Prostate gland (tissue), 2 donors: Measurements from ENCODE around the gene PTGR2. TPM values are rescaled to one million over a fixed set of nuclear protein-coding genes. Genes with fewer than 3 reads are reported as not detected.
"Not testable (repeated sequence)": the region's sequence is repeated elsewhere in the genome, so short reads cannot be mapped to it uniquely, and the experiment has no call there.

Experiments used
- DNase-seq: peaks from one replicate; pipeline ENCODE4 v3.0.0-alpha.2; 2019; ENCODE audit warnings: low spot score
- H3K27ac ChIP-seq, 2 donors: fragments of 200-600 bp; sonication (generic); 2 replicates each; pipeline ENCODE4 v1.5.1; 2017 to 2019
- H3K27me3 ChIP-seq: fragments of 200-600 bp; sonication (generic); replicated peaks from 2 replicates; pipeline ENCODE4 v1.5.1; 2019; ENCODE audit not compliant: insufficient read depth
- H3K36me3 ChIP-seq, 2 donors: fragments of 200-600 bp; sonication (generic); 1 replicate in 1 of 2; 2 replicates in 1 of 2; pipeline versions ENCODE4 v1.5.1 to v1.8.1; 2017 to 2019
- H3K4me1 ChIP-seq: fragments of 200-600 bp; sonication (generic); replicated peaks from 2 replicates; pipeline ENCODE4 v1.5.1; 2019
- H3K4me3 ChIP-seq, 2 donors: fragments of 200-600 bp; sonication (generic); 2 replicates each; pipeline ENCODE4 v1.5.1; 2017 to 2019
- H3K9me3 ChIP-seq: fragments of 200-600 bp; sonication (generic); 2 replicates; pipeline ENCODE4 v1.5.1; 2017
- CTCF ChIP-seq, 4 experiments: fragments of 200-600 bp in 2 of 4; fragments of 450-650 bp in 2 of 4; sonication (generic) in 2 of 4; IDR thresholded peaks; 1 replicate in 3 of 4; 2 replicates in 1 of 4; pipeline ENCODE4 v1.5.1; 2016 to 2019; ENCODE audit warnings: antibody characterized with exemption in 4 of 4, mild to moderate bottlenecking in 2 of 4, moderate library complexity in 2 of 4
- POLR2A ChIP-seq: fragments of 450-650 bp; IDR thresholded peaks from one replicate; pipeline ENCODE4 v1.6.1; 2016; ENCODE audit warnings: antibody characterized with exemption, mild to moderate bottlenecking
- POLR2AphosphoS5 ChIP-seq: sonication (generic); formaldehyde crosslinking; IDR thresholded peaks from one replicate; pipeline ENCODE4 v1.6.1; 2017; ENCODE audit warnings: antibody characterized with exemption
- WGBS: methylation state at CpG from one replicate; pipeline ENCODE4 v1.1.5; 2018; 5-methylcytosine and 5-hydroxymethylcytosine counted together
- intact Hi-C: fragments of 100-400 bp; cut with DNase I; formaldehyde crosslinking; loops from one replicate; pipeline ENCODE4 v1.14.2; 2022
- total RNA-seq, 2 donors: library from RNA; depleted of rRNA; stranded (reverse); fragments of >200 nt; gene quantifications; one replicate each; pipeline ENCODE4 v1.1.0, GENCODE V29; 2016

Gene PTGR2
- total RNA-seq, 2 donors from 2014 or later = 10.7 to 13.6 TPM

- Histone ChIP-seq H3K27me3 (no peaks in the 10 kb centered on the region), H3K27ac (no peak overlapping the region), H3K4me1 (no peaks in the 10 kb centered on the region), H3K4me3 (no peak overlapping the region), H3K9me3 (no peaks in the 10 kb centered on the region), H3K36me3 (no peaks in the 10 kb centered on the region)
- 94% methylated on average over 4 of the region's 4 CpGs for WGBS
- intact Hi-C loops = no loop called here
- TF ChIP-seq POLR2AphosphoS5 (no peak), POLR2A (no peak), CTCF (IDR thresholded peaks at IDR 0.05) (no peak)
- no peak for DNase-seq
Measured at GRCh38 chr14:73834261-73834625, 17.4 kb upstream of the PTGR2 start.

DNA sequence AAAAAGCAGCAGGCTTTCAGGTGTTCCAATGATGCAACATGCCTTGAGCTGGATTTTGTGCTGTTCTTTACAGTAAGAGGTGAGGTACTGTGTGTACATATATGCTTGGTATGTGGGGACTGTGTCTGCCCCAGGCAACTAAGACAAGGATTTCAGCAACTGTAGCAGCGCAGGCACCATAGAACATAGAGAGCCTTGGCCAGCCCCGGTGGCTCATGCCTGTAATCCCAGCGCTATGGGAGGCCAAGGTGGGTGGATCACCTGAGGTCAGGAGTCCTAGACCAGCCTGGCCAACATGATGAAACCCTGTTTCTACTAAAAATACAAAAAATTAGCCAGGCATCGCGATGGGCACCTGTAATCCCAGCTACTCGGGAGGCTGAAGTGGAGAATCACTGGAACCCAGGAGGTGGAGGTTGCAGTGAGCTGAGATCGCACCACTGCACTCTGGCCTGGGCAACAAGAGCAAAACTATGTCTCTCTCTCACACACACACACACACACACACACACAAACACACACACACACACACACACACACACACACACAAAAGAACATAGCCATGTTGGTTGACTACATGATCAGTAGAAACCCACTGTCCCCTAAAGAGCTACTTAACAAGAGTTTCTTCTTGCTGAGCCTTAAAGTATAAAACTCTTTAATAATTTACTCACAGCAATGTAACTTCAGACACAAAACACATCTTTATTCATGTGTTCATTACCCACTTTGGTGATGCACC is 13.2 kb upstream of the PTGR2 start:
- H3K9me3 ChIP-seq, DNase-seq, H3K27me3 ChIP-seq, H3K27ac ChIP-seq, intact Hi-C loops, H3K36me3 ChIP-seq, H3K4me1 ChIP-seq, H3K4me3 ChIP-seq: not testable (repeated sequence)
- WGBS = 90% methylated on average over 7 of the region's 7 CpGs

GRCh38 chr14:73842201-73842600 is 9.4 kb upstream of the PTGR2 start:
- Histone ChIP-seq H3K9me3 (no peaks in the 10 kb centered on the region), H3K4me3 (no peak overlapping the region), H3K27ac (no peak overlapping the region), H3K36me3 (no peaks in the 10 kb centered on the region), H3K27me3 (no peaks in the 10 kb centered on the region), H3K4me1 (no peaks in the 10 kb centered on the region)
- intact Hi-C loops = no loop called here
- no peak for TF ChIP-seq CTCF (IDR thresholded peaks at IDR 0.05)
- TF ChIP-seq POLR2AphosphoS5 = no peak
- TF ChIP-seq POLR2A = no peak
- 95% methylated on average over 1 of the region's 1 CpG for WGBS
- DNase-seq = no peak

GRCh38 chr14:73842851-73843250 is 8.8 kb upstream of the PTGR2 start:
- no peaks in the 10 kb centered on the region for H3K4me1 ChIP-seq
- TF ChIP-seq CTCF (IDR thresholded peaks at IDR 0.05) (no peak), POLR2AphosphoS5 (no peak), POLR2A (no peak)
- intact Hi-C loops = no loop called here
- no peaks in the 10 kb centered on the region for H3K9me3 ChIP-seq
- WGBS = 71% methylated on average over 2 of the region's 2 CpGs
- no peaks in the 10 kb centered on the region for H3K27me3 ChIP-seq
- no peak overlapping the region for H3K27ac ChIP-seq
- no peak overlapping the region for H3K4me3 ChIP-seq
- DNase-seq = no peak
- H3K36me3 ChIP-seq = no peaks in the 10 kb centered on the region

DNA sequence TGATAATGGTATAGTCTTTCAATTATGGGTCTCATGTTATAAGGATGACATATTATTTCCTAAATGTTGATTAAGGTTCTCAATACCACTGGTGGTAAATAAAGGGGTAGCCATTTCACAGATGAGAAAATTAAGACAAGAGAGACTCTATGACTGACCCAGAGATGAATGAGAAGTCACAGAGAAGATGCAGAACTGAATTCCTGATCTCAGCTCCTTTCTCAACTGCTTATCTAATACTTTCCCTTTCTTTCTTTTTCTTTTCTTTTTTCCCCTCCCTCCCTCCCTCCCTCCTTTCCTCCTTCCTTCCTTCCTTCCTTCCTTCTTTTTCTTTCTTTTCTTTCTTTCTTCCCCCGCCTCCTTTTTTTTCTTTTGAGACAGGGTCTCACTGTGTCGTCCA is 8.3 kb upstream of the PTGR2 start:
- DNase-seq = no peak
- no peaks in the 10 kb centered on the region for H3K36me3 ChIP-seq
- H3K4me3 ChIP-seq = no peak overlapping the region
- intact Hi-C loops = no loop called here
- H3K4me1 ChIP-seq = no peaks in the 10 kb centered on the region
- 93% methylated on average over 2 of the region's 2 CpGs for WGBS
- H3K27me3 ChIP-seq = no peaks in the 10 kb centered on the region
- no peak for TF ChIP-seq CTCF (IDR thresholded peaks at IDR 0.05)
- no peak for TF ChIP-seq POLR2AphosphoS5
- no peak for TF ChIP-seq POLR2A
- no peaks in the 10 kb centered on the region for H3K9me3 ChIP-seq
- H3K27ac ChIP-seq = no peak overlapping the region
